Hematopoietic multipotent progenitor cell treated with erythropoietin and hydrocortisone succinate and interleukin-3 and kit ligand, for 15 days (in vitro differentiated cells): ENCODE results near the gene ECSCR.

Experiments
- DNase-seq: peaks from one replicate; pipeline ENCODE4 v3.0.0-alpha.2; 2015; ENCODE audit warnings: low spot score

The ECSCR gene

GRCh38 chr5:139473565-139473964 lies 11.0 kb upstream of the ECSCR start:
- no peak for DNase-seq

- DNase-seq: no peak
Measured at GRCh38 chr5:139473105-139473504, 10.6 kb upstream of the ECSCR start.

GRCh38 chr5:139472386-139473030 lies 10.0 kb upstream of the ECSCR start:
- DNase-seq: no peak

GRCh38 chr5:139470821-139471300 lies 8.3 kb upstream of the ECSCR start, which contains the start of gene SMIM33:
TSS of gene SMIM33 (plus strand) at chr5:139471004. CDS start at chr5:139471122, 118 bp downstream.
- no peak for DNase-seq

DNA sequence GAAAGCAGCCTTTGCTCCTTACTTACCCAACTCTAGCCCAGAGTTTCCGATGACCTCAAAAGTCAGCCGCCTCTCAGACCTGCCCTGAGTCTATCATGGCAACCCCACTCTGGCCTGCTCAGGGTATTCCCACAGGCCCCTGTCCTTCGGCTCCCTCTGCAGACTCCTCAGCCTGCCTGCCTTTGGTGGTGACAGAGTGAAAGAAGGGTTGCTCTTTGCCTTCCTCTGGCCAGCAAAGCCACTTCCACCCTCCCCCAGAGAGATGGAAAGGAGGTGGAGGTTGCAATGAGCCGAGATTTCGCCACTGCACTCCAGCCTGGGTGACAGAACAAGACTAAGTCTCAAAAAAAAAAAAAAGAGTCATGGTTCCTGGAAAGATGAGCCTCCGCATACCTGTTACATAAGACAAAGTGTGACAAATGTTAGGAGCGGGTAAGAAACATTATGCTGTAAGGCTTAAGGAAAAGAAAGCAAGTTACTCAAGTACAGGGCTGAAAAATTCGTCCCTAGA lies 5.9 kb upstream of the ECSCR start:
- no peak for DNase-seq

GRCh38 chr5:139461698-139462097 lies 845 bp downstream of the ECSCR start:
- no peak for DNase-seq

GRCh38 chr5:139461176-139461575 lies 1.4 kb downstream of the ECSCR start:
- DNase-seq: no peak

DNA sequence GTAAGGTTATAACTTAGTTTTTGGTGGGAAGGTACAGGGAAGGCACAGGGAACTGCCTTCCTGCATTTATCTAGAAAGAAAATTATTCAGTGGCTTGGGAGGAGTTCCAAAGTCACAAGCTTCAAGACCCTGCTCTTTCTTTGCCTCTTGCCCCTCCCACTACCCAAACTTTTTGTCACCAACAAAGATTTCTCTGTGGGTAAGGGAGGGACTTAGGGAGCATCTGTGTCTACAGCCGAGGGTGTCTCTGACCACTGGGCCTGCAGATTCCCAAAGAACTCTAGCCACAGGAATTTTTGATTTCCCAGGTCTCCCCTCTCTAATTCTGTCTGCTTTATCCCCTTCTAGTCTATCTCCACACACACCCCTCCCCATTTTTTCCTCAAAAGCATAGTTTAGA lies 2.1 kb downstream of the ECSCR start:
- no peak for DNase-seq

DNA sequence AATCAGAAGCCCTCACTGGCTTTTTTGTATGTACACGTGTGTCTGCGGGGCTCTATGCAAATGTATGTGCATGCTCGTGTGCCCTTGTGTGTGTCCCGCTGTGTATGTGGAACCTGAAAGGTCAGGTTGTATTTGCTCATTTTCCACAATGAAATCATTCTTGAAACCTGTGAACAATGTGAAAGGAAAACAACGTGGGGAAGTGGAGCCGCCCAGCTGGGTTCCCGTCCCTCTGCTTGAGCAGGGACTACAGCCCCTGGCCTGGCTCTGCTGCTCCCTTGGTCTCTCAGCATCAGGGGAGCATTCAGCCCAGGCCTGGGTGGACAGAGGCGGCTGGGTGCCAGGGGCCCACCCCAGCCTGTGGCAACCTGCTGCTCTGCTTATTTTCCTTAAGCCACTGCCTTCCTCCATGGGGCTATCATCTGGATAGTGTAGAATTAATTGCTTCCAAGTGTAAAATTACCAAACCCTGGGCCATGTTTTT lies 3.0 kb downstream of the ECSCR start:
- DNase-seq: no peak

GRCh38 chr5:139458580-139459407 lies 3.7 kb downstream of the ECSCR start:
- DNase-seq: no peak

GRCh38 chr5:139457653-139458306 lies 4.8 kb downstream of the ECSCR start:
- DNase-seq: no peak

GRCh38 chr5:139457241-139457640 lies 5.3 kb downstream of the ECSCR start:
- no peak for DNase-seq

GRCh38 chr5:139456776-139457175 lies 5.8 kb downstream of the ECSCR start:
- DNase-seq: no peak

DNA sequence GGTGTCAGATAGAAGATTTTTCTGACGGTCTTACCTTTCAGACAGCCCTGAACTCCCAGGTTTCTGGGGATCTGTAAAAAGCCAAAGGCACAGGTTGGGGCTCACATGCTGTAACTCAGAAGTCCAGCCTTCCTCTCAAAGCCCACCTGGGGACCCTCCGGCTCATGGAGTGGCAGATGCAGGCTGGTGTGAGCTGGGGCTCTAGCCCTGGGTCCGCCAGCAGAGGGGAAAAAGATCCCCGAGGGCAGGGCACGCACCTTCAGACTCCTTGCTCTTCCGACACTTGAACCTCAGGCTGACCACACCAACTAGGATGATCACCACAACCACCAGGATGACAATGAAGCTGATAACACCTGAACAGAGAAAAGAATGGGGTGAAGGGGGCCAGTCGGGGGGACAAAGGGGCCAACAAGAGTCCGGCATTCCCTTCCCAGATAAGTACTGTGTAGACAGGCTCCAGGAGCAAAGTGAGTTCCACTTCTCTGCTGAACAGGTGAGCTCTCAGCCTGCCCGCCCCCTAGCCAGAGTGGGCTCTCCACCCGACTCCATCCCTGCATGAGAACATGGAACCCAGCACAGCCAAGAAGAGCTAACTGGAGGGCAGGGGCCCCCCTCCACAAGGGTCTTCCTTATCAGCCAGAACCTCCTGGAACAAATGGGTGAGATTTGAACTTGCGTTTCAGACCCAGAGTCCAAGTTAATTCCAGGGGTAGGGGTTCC lies 7.8 kb downstream of the ECSCR start:
- no peak for DNase-seq

DNA sequence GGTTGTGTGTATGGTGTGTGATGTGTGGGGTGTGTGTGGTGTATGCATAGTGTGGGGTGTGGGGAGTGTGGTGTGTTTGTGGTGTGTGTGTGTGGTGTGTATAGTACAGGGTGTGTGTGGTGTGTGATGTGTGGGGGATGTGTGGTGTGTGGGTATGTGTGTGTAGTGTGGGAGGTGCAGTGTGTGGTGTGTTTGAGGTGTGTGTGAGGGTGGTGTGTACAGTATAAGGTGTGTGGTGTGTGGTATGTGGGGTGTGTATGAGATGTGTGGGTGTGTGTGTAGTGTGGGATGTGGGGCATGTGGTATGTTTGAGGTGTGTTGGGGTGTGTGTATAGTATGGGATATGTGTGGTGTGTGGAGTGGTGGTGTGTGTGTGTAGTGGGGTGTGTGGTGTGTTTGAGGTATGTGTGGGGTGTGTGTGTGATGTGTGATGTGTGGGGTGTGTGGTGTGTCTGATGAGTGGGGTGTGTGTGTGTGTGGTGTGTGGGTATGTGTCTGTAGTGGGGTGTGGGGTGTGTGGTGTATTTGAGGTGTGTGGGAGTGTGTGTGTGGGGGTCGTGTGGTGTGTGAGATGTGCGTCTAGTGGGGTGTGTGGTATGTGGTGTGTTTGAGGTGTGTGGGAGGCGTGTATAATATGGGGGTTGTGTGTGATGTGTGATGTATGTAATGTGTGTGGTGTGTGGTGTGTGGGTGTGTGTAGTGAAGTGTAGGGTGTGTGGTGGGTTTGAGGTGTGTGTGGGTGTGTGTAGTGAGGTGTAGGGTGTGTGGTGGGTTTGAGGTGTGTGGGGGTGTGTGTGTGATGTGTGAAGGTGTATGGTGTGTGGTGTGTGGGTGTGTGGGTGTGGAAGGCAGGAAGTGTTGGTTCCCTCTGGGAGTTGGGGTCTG lies 8.6 kb downstream of the ECSCR start:
- no peak for DNase-seq

GRCh38 chr5:139451878-139452660 lies 10.5 kb downstream of the ECSCR start:
- no peak for DNase-seq

GRCh38 chr5:139451176-139451575 lies 11.4 kb downstream of the ECSCR start:
- no peak for DNase-seq

- DNase-seq: no peak
Measured at GRCh38 chr5:139446956-139447779, 15.4 kb downstream of the ECSCR start.
